ENCODE results near the gene KLHL36.

Gene KLHL36

GRCh38 chr16:84633622-84634021 is 14.7 kb upstream of the KLHL36 start:
- TF ChIP-seq, protein P1, sequence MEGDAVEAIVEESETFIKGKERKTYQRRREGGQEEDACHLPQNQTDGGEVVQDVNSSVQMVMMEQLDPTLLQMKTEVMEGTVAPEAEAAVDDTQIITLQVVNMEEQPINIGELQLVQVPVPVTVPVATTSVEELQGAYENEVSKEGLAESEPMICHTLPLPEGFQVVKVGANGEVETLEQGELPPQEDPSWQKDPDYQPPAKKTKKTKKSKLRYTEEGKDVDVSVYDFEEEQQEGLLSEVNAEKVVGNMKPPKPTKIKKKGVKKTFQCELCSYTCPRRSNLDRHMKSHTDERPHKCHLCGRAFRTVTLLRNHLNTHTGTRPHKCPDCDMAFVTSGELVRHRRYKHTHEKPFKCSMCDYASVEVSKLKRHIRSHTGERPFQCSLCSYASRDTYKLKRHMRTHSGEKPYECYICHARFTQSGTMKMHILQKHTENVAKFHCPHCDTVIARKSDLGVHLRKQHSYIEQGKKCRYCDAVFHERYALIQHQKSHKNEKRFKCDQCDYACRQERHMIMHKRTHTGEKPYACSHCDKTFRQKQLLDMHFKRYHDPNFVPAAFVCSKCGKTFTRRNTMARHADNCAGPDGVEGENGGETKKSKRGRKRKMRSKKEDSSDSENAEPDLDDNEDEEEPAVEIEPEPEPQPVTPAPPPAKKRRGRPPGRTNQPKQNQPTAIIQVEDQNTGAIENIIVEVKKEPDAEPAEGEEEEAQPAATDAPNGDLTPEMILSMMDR (IDR thresholded peaks at IDR 0.05; ENCODE audit: low read depth, low read length, missing control alignments) = no peak
- DNase-seq (ENCODE audit: extremely low read depth, low read depth) = no peak
- H3K4me3 ChIP-seq (replicated peaks; ENCODE audit: low read depth, low read length) = no peak overlapping the region

GRCh38 chr16:84635702-84636101 is 12.6 kb upstream of the KLHL36 start:
- DNase-seq (ENCODE audit: extremely low read depth, low read depth) = no peak
- H3K4me3 ChIP-seq (replicated peaks; ENCODE audit: low read depth, low read length) = no peak overlapping the region
- TF ChIP-seq, protein P1 (IDR thresholded peaks at IDR 0.05; ENCODE audit: low read depth, low read length, missing control alignments) = no peak

GRCh38 chr16:84637709-84638108 is 10.6 kb upstream of the KLHL36 start:
- no peak for DNase-seq (ENCODE audit: extremely low read depth, low read depth)
- no peak overlapping the region for H3K4me3 ChIP-seq (replicated peaks; ENCODE audit: low read depth, low read length)
- TF ChIP-seq, protein P1 (IDR thresholded peaks at IDR 0.05; ENCODE audit: low read depth, low read length, missing control alignments) = no peak

- H3K4me3 ChIP-seq (replicated peaks; ENCODE audit: low read depth, low read length) = no peak overlapping the region
- DNase-seq (ENCODE audit: extremely low read depth, low read depth) = no peak
- TF ChIP-seq, protein P1 (IDR thresholded peaks at IDR 0.05; ENCODE audit: low read depth, low read length, missing control alignments) = no peak
These were observed 10.0 kb upstream of the KLHL36 start for GRCh38 chr16:84638231-84638806.

GRCh38 chr16:84640145-84640544 is 8.2 kb upstream of the KLHL36 start:
- TF ChIP-seq, protein P1 (IDR thresholded peaks at IDR 0.05; ENCODE audit: low read depth, low read length, missing control alignments) = no peak
- no peak for DNase-seq (ENCODE audit: extremely low read depth, low read depth)
- H3K4me3 ChIP-seq (replicated peaks; ENCODE audit: low read depth, low read length) = no peak overlapping the region

DNA sequence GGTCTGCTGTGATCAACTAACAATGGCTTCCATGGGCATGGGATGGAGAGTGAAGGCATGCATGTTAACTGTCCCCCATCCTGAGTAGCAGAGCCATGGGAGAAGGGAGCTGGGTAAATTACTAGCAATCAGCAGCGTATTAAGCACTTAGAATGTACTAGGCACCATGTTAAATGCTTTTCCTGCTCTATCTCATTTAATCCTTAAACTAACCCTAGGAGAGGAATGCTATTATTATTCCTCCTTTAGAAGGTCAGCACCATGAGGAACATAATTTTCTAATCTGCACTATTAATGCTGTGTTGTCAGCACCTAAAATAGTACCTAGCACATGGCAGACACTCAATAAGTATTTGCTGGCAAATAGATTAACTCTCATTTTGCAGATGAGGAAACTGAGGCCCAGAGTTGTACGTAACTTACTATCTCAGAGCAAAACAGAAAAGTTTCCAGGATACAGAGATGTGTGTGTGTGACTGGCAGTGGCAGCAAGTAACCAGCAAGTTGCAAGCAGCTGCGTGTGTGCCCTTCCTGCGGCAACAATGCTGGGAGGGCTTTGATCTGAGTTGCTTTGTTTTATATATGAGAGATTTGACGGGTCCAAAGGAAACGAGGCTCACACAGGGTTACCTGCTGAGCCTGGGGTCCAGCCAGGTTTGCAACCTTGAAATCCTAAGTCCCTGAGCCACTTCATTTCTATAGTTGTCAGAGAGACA is 6.5 kb upstream of the KLHL36 start:
- H3K4me3 ChIP-seq (replicated peaks; ENCODE audit: low read depth, low read length) = no peak overlapping the region
- no peak for DNase-seq (ENCODE audit: extremely low read depth, low read depth)
- TF ChIP-seq, protein P1 (IDR thresholded peaks at IDR 0.05; ENCODE audit: low read depth, low read length, missing control alignments) = no peak
